Keratinocyte (primary cell): ENCODE data around the gene HOXD8. TPM values are rescaled to one million over a fixed set of nuclear protein-coding genes. Genes with fewer than 3 reads are reported as not detected.

ENCODE experiments used
- DNase-seq: peaks from one replicate; pipeline ENCODE4 v3.0.0-alpha.2; 2011; ENCODE audit warnings: low read depth, missing footprints, low spot score
- FAIRE-seq: peaks from 2 replicates; lab custom pipeline; 2011; peaks lifted over from hg19 to GRCh38; lab: Jason Lieb, UNC
- H2AFZ ChIP-seq: 2 replicates; pipeline ENCODE4 v1.6.0; 2012; ENCODE audit warnings: low read length, control low read depth, inconsistent platforms; ENCODE audit not compliant: control insufficient read depth
- H3K27ac ChIP-seq: 2 replicates; pipeline ENCODE4 v1.5.1; 2011; ENCODE audit warnings: low read length; ENCODE audit not compliant: control insufficient read depth, insufficient read depth
- H3K27me3 ChIP-seq: 3 replicates; pipeline ENCODE4 v1.6.0; 2011; ENCODE audit warnings: low read length; ENCODE audit not compliant: control insufficient read depth, insufficient read depth; ENCODE audit errors: extremely low read depth
- H3K36me3 ChIP-seq, 2 experiments: 2 replicates in 1 of 2; 3 replicates in 1 of 2; pipeline ENCODE4 v1.5.1; 2011; ENCODE audit warnings: low read length in 2 of 2, mild to moderate bottlenecking in 1 of 2; ENCODE audit not compliant: control insufficient read depth in 2 of 2, insufficient read depth in 2 of 2; ENCODE audit errors: extremely low read depth in 1 of 2
- H3K4me1 ChIP-seq: 3 replicates; pipeline ENCODE4 v1.5.1; 2011; ENCODE audit warnings: low read length; ENCODE audit not compliant: control insufficient read depth, insufficient read depth; ENCODE audit errors: extremely low read depth
- H3K4me2 ChIP-seq: 3 replicates; pipeline ENCODE4 v1.6.0; 2011; ENCODE audit warnings: low read depth, low read length; ENCODE audit not compliant: control insufficient read depth, insufficient read depth; ENCODE audit errors: extremely low read depth
- H3K4me3 ChIP-seq, 3 experiments: fragments of 200-600 bp in 1 of 3; sonication (generic) in 1 of 3; 2 replicates in 2 of 3; 3 replicates in 1 of 3; pipeline ENCODE4 v1.5.1; 2011 to 2016; ENCODE audit warnings: low read length in 3 of 3, mild to moderate bottlenecking in 3 of 3, control low read depth in 2 of 3, inconsistent platforms in 1 of 3, low read depth in 1 of 3, mixed read lengths in 1 of 3, mixed run types in 1 of 3, moderate library complexity in 1 of 3; ENCODE audit not compliant: control insufficient read depth in 2 of 3, insufficient read depth in 2 of 3; ENCODE audit errors: extremely low read depth in 1 of 3
- H3K79me2 ChIP-seq: 2 replicates; pipeline ENCODE4 v1.6.0; 2012; ENCODE audit warnings: low read length; ENCODE audit not compliant: control insufficient read depth, insufficient read depth
- H3K9ac ChIP-seq: 3 replicates; pipeline ENCODE4 v1.6.0; 2011; ENCODE audit warnings: low read length; ENCODE audit not compliant: control insufficient read depth, insufficient read depth; ENCODE audit errors: extremely low read depth
- H3K9me1 ChIP-seq: 3 replicates; pipeline ENCODE4 v1.6.0; 2011; ENCODE audit warnings: low read length; ENCODE audit not compliant: control insufficient read depth, insufficient read depth; ENCODE audit errors: extremely low read depth
- H3K9me3 ChIP-seq: 2 replicates; pipeline ENCODE4 v1.5.1; 2012; ENCODE audit warnings: low read depth, low read length; ENCODE audit not compliant: control insufficient read depth
- H4K20me1 ChIP-seq: 3 replicates; pipeline ENCODE4 v1.6.0; 2011; ENCODE audit warnings: low read length; ENCODE audit not compliant: control insufficient read depth, insufficient read depth; ENCODE audit errors: extremely low read depth
- CTCF ChIP-seq, 3 experiments: IDR thresholded peaks in 1 of 3; conservative IDR thresholded peaks in 1 of 3; optimal IDR thresholded peaks in 1 of 3; 2 replicates in 2 of 3; 3 replicates in 1 of 3; pipeline versions ENCODE3 to v1.5.1; 2011; ENCODE audit warnings: low read length in 3 of 3, mild to moderate bottlenecking in 3 of 3, moderate library complexity in 2 of 3, control low read depth in 1 of 3, inconsistent platforms in 1 of 3; ENCODE audit not compliant: insufficient read depth in 2 of 3; ENCODE audit errors: extremely low read depth in 1 of 3
- EZH2 ChIP-seq: IDR thresholded peaks from one replicate; pipeline ENCODE4 v1.6.1; 2012; ENCODE audit warnings: inconsistent platforms, mild to moderate bottlenecking, low read length, moderate library complexity
- dilution Hi-C: fragments of 300-500 bp; cut with MboI; formaldehyde crosslinking; loops from one replicate; pipeline ENCODE4 v1.7.0; 2020; ENCODE audit warnings: low sequenced_read_pairs; ENCODE audit not compliant: extremely low pct_ligation_motif_present
- polyA plus RNA-seq, 5 experiments: library from polyadenylated mRNA; depleted of rRNA in 3 of 5; stranded (reverse) in 3 of 5; stranded (forward) in 1 of 5; unstranded in 1 of 5; fragments of >200 nt; gene quantifications; 1 replicate in 1 of 5; 2 replicates in 3 of 5; 3 replicates in 1 of 5; pipeline versions ENCODE4 v1.2.1 to v1.2.3, GENCODE V29; 2011 to 2012; ENCODE audit warnings: missing spikeins in 2 of 5, low read depth in 1 of 5, low replicate concordance in 1 of 5

Gene HOXD8
- polyA plus RNA-seq, 1 donor (not counting 4 experiments of a cell fraction or from before 2014, with no cell fraction given) = not detected

- no peak for DNase-seq
- H3K4me3 ChIP-seq = no peak overlapping the region
- H3K9ac ChIP-seq = no peak overlapping the region
- H3K27ac ChIP-seq = no peak overlapping the region
- no peak for FAIRE-seq
- no peak overlapping the region for H2AFZ ChIP-seq
- peaks cover 95% of the 10 kb centered on the region for H3K27me3 ChIP-seq
- TF ChIP-seq EZH2 (no peak), CTCF (optimal IDR thresholded peaks at IDR 0.05 in 1 of 3, IDR thresholded peaks at IDR 0.05 in 1 of 3, conservative IDR thresholded peaks at IDR 0.05 in 1 of 3; ENCODE audit: extremely low read depth in 1 of 3, insufficient read depth in 2 of 3, low read length in 3 of 3) (no peak)
- H3K4me2 ChIP-seq = no peak overlapping the region
- H3K4me1 ChIP-seq = peaks cover 2% of the 10 kb centered on the region
- no peaks in the 10 kb centered on the region for H3K36me3 ChIP-seq
- dilution Hi-C loops = no loop called here
- H3K9me3 ChIP-seq = no peaks in the 10 kb centered on the region
- H4K20me1 ChIP-seq = peaks cover 2% of the 10 kb centered on the region
- no peaks in the 10 kb centered on the region for H3K79me2 ChIP-seq
- H3K9me1 ChIP-seq = no peaks in the 10 kb centered on the region
These were observed 19.6 kb upstream of the HOXD8 start for GRCh38 chr2:176109946-176110345.

- Histone ChIP-seq H3K79me2 (no peaks in the 10 kb centered on the region), H3K4me1 (peaks cover 2% of the 10 kb centered on the region), H4K20me1 (peaks cover 2% of the 10 kb centered on the region), H3K9me1 (no peaks in the 10 kb centered on the region), H3K27me3 (peaks cover 95% of the 10 kb centered on the region), H3K4me3 (no peak overlapping the region), H2AFZ (no peak overlapping the region), H3K36me3 (no peaks in the 10 kb centered on the region), H3K9me3 (no peaks in the 10 kb centered on the region), H3K9ac (no peak overlapping the region), H3K27ac (no peak overlapping the region), H3K4me2 (no peak overlapping the region)
- dilution Hi-C loops = no loop called here
- no peak for DNase-seq
- TF ChIP-seq EZH2 = peak; percentile 2
- no peak for TF ChIP-seq CTCF (optimal IDR thresholded peaks at IDR 0.05 in 1 of 3, IDR thresholded peaks at IDR 0.05 in 1 of 3, conservative IDR thresholded peaks at IDR 0.05 in 1 of 3; ENCODE audit: extremely low read depth in 1 of 3, insufficient read depth in 2 of 3, low read length in 3 of 3)
- no peak for FAIRE-seq
These were observed 18.8 kb upstream of the HOXD8 start for GRCh38 chr2:176110415-176111308.
